ENCODE data around the gene GAK. TPM values are rescaled to one million over a fixed set of nuclear protein-coding genes. Genes with fewer than 3 reads are reported as not detected.

Gene GAK
- total RNA-seq, 1 donor from 2014 or later, result 86.9 TPM

DNA sequence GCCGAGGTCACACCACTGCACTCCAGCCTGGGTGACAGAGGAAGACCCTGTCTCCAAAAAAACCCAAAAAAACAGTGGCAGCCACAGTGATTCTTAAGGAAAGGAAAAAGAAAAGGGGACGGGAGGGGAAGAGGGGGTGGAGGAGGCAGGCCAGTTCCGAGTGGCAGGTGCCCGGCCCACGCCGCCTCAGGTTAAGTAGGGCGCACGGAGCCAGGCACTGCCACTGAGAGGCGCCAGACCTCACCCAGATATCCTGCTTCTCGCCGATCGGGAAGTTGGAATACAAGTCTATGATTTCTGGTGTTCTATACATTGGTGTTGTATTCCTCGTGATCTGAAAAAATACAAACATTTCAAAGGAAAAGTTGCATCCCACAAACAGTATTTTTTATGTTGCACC is 35.9 kb downstream of the GAK start:
- Histone ChIP-seq H3K27me3 (ENCODE audit: insufficient read depth, low read length) (no peaks in the 10 kb centered on the region), H3K27ac (ENCODE audit: low read depth, low read length) (no peak overlapping the region), H3K4me2 (ENCODE audit: low read length) (no peak overlapping the region), H3K9ac (ENCODE audit: low read length) (no peak overlapping the region), H3K4me1 (ENCODE audit: insufficient read depth, low read length) (no peaks in the 10 kb centered on the region), H2AFZ (ENCODE audit: low read depth, low read length) (no peak overlapping the region), H4K20me1 (ENCODE audit: insufficient read depth, low read length) (peaks cover 50% of the 10 kb centered on the region), H3K36me3 (ENCODE audit: insufficient read depth, low read length) (peaks cover 8% of the 10 kb centered on the region), H3K4me3 (ENCODE audit: insufficient read depth, low read depth, low read length) (no peak overlapping the region), H3K9me3 (ENCODE audit: insufficient read depth, low read depth, low read length) (no peaks in the 10 kb centered on the region), H3K79me2 (ENCODE audit: insufficient read depth, low read length) (peaks cover 21% of the 10 kb centered on the region)
- TF ChIP-seq, protein P1, sequence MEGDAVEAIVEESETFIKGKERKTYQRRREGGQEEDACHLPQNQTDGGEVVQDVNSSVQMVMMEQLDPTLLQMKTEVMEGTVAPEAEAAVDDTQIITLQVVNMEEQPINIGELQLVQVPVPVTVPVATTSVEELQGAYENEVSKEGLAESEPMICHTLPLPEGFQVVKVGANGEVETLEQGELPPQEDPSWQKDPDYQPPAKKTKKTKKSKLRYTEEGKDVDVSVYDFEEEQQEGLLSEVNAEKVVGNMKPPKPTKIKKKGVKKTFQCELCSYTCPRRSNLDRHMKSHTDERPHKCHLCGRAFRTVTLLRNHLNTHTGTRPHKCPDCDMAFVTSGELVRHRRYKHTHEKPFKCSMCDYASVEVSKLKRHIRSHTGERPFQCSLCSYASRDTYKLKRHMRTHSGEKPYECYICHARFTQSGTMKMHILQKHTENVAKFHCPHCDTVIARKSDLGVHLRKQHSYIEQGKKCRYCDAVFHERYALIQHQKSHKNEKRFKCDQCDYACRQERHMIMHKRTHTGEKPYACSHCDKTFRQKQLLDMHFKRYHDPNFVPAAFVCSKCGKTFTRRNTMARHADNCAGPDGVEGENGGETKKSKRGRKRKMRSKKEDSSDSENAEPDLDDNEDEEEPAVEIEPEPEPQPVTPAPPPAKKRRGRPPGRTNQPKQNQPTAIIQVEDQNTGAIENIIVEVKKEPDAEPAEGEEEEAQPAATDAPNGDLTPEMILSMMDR (IDR thresholded peaks at IDR 0.05; ENCODE audit: insufficient read depth, low read depth, low read length), result no peak
- no peak for TF ChIP-seq EZH2 (IDR thresholded peaks at IDR 0.05; ENCODE audit: insufficient read depth, low read length)
- no peaks in the 10 kb centered on the region for H3K4me1 Mint-ChIP-seq (ENCODE audit: low read depth, unreplicated experiment)
- no peaks in the 10 kb centered on the region for H3K27me3 Mint-ChIP-seq (ENCODE audit: low read depth, unreplicated experiment)
- H3K4me3 Mint-ChIP-seq (ENCODE audit: unreplicated experiment), result no peak overlapping the region
- DNase-seq (ENCODE audit: low read depth) (no peak), FAIRE-seq (no peak)
- no peak overlapping the region for H3K27ac Mint-ChIP-seq (ENCODE audit: unreplicated experiment)
- H3K9me3 Mint-ChIP-seq (ENCODE audit: unreplicated experiment), result no peaks in the 10 kb centered on the region
- H3K36me3 Mint-ChIP-seq (ENCODE audit: low read depth, unreplicated experiment), result peaks cover 6% of the 10 kb centered on the region

DNA sequence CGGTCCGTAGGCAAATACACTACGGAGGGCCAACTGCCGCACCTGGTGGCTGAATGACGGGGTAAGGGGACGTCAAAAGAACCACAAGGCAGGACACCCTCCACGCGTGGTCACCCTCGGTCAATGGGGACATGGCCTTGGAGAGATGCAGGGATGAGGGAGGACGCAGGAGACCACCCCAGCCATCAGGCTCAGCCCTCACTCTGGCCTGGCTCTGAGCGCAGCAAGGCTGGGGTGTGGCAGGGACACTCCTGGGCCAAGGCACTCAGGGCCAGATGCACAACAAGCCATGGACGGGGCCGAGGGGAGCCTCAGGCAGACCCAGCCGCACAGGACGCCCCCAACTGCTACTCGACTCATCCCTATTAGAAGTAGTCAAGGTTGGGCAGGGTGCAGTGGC is 36.5 kb downstream of the GAK start:
- H3K27ac Mint-ChIP-seq (ENCODE audit: unreplicated experiment), result no peak overlapping the region
- TF ChIP-seq, protein P1 (IDR thresholded peaks at IDR 0.05; ENCODE audit: insufficient read depth, low read depth, low read length), result no peak
- TF ChIP-seq EZH2 (IDR thresholded peaks at IDR 0.05; ENCODE audit: insufficient read depth, low read length), result no peak
- peaks cover 8% of the 10 kb centered on the region for H3K36me3 ChIP-seq (ENCODE audit: insufficient read depth, low read length)

DNA sequence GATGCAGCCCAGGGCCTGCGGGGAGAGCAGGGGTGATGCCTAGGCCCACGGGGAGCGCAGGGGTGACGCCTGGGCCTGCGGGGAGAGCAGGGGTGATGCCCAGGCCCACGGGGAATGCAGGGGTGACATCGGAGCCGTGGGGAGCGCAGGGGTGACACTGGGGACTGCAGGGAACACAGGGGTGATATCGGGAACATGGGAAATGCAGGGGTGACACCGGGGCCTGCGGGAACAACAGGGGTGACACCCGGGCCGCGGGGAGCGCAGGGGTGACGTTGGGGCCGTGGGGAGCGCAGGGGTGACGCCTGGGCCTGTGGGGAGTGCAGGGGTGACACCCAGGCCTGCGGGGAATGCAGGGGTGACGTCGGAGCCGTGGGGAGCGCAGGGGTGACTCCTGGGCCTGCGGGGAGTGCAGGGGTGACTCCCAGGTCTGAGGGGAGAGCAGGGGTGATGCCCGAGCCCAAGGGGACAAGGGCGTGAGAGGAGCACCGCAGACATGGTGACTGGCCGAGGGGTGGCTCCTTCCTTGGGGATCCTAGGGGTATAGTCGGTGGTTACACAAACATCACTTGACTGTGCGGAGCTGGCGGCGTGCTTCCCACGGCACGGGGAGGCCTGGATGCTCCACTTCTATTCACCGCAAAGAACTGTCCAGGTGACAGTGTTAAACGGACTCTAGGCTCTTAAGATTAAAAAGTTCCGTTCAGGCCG is 38.0 kb downstream of the GAK start:
- H3K9me3 Mint-ChIP-seq (ENCODE audit: unreplicated experiment), result no peaks in the 10 kb centered on the region
- no peak for FAIRE-seq
- peaks cover 8% of the 10 kb centered on the region for H3K79me2 ChIP-seq (ENCODE audit: insufficient read depth, low read length)
- no peak overlapping the region for H3K4me2 ChIP-seq (ENCODE audit: low read length)
- TF ChIP-seq, protein P1 (IDR thresholded peaks at IDR 0.05; ENCODE audit: insufficient read depth, low read depth, low read length), result no peak
- no peak for TF ChIP-seq EZH2 (IDR thresholded peaks at IDR 0.05; ENCODE audit: insufficient read depth, low read length)
- no peaks in the 10 kb centered on the region for H3K4me1 ChIP-seq (ENCODE audit: insufficient read depth, low read length)
- H3K27ac ChIP-seq (ENCODE audit: low read depth, low read length), result no peak overlapping the region
- H3K9ac ChIP-seq (ENCODE audit: low read length), result no peak overlapping the region
- H2AFZ ChIP-seq (ENCODE audit: low read depth, low read length), result no peak overlapping the region
- H3K36me3 ChIP-seq (ENCODE audit: insufficient read depth, low read length), result peaks cover 6% of the 10 kb centered on the region
- H3K4me1 Mint-ChIP-seq (ENCODE audit: low read depth, unreplicated experiment), result no peaks in the 10 kb centered on the region
- no peaks in the 10 kb centered on the region for H3K27me3 ChIP-seq (ENCODE audit: insufficient read depth, low read length)
- H3K27me3 Mint-ChIP-seq (ENCODE audit: low read depth, unreplicated experiment), result no peaks in the 10 kb centered on the region
- H3K9me3 ChIP-seq (ENCODE audit: insufficient read depth, low read depth, low read length), result no peaks in the 10 kb centered on the region
- no peak overlapping the region for H3K4me3 Mint-ChIP-seq (ENCODE audit: unreplicated experiment)
- peak overlapping the region; percentile 41 for H3K27ac Mint-ChIP-seq (ENCODE audit: unreplicated experiment)
- no peak overlapping the region for H3K4me3 ChIP-seq (ENCODE audit: insufficient read depth, low read depth, low read length)
- peaks cover 30% of the 10 kb centered on the region for H4K20me1 ChIP-seq (ENCODE audit: insufficient read depth, low read length)
- peaks cover 4% of the 10 kb centered on the region for H3K36me3 Mint-ChIP-seq (ENCODE audit: low read depth, unreplicated experiment)
- DNase-seq (ENCODE audit: low read depth), result no peak

More for the DNA sequence above, 36.5 kb downstream of the GAK start:
- H3K27me3 Mint-ChIP-seq (ENCODE audit: low read depth, unreplicated experiment), result no peaks in the 10 kb centered on the region
- Histone ChIP-seq H2AFZ (ENCODE audit: low read depth, low read length) (no peak overlapping the region), H3K27me3 (ENCODE audit: insufficient read depth, low read length) (no peaks in the 10 kb centered on the region), H3K27ac (ENCODE audit: low read depth, low read length) (no peak overlapping the region), H4K20me1 (ENCODE audit: insufficient read depth, low read length) (peaks cover 44% of the 10 kb centered on the region), H3K79me2 (ENCODE audit: insufficient read depth, low read length) (peaks cover 17% of the 10 kb centered on the region), H3K4me2 (ENCODE audit: low read length) (no peak overlapping the region), H3K9ac (ENCODE audit: low read length) (no peak overlapping the region), H3K4me1 (ENCODE audit: insufficient read depth, low read length) (no peaks in the 10 kb centered on the region), H3K4me3 (ENCODE audit: insufficient read depth, low read depth, low read length) (no peak overlapping the region), H3K9me3 (ENCODE audit: insufficient read depth, low read depth, low read length) (no peaks in the 10 kb centered on the region)
- FAIRE-seq (no peak), DNase-seq (ENCODE audit: low read depth) (no peak)
- no peaks in the 10 kb centered on the region for H3K4me1 Mint-ChIP-seq (ENCODE audit: low read depth, unreplicated experiment)
- H3K4me3 Mint-ChIP-seq (ENCODE audit: unreplicated experiment), result no peak overlapping the region
- H3K9me3 Mint-ChIP-seq (ENCODE audit: unreplicated experiment), result no peaks in the 10 kb centered on the region
- H3K36me3 Mint-ChIP-seq (ENCODE audit: low read depth, unreplicated experiment), result peaks cover 6% of the 10 kb centered on the region

Data from astrocyte (in vitro differentiated cells and primary cell).